Smooth muscle cell (in vitro differentiated cells): ENCODE measurements around the gene CPTP. TPM values are rescaled to one million over a fixed set of nuclear protein-coding genes. Genes with fewer than 3 reads are reported as not detected.

Experiments used
- DNase-seq: peaks from one replicate; lab custom pipeline; 2025; ENCODE audit not compliant: unreplicated experiment; lab: John Stamatoyannopoulos, UW
- H2AFZ ChIP-seq: fragments of 200-600 bp; sonication (generic); 2 replicates; pipeline ENCODE4 v1.6.0; 2016; ENCODE audit warnings: antibody characterized with exemption, low read depth, mild to moderate bottlenecking
- H3F3A ChIP-seq: fragments of 200-600 bp; sonication (generic); 2 replicates; pipeline ENCODE4 v1.6.0; 2017; ENCODE audit warnings: antibody characterized with exemption, low read depth
- H3K27ac ChIP-seq: fragments of 200-600 bp; sonication (generic); 2 replicates; pipeline ENCODE4 v1.5.1; 2016; ENCODE audit warnings: low read depth, mild to moderate bottlenecking
- H3K27me3 ChIP-seq: fragments of 200-600 bp; sonication (generic); 2 replicates; pipeline ENCODE4 v1.6.1; 2016; ENCODE audit warnings: low read depth, mild to moderate bottlenecking
- H3K36me3 ChIP-seq: fragments of 200-600 bp; sonication (generic); 2 replicates; pipeline ENCODE4 v1.5.1; 2016; ENCODE audit warnings: low read depth
- H3K4me1 ChIP-seq: fragments of 200-600 bp; sonication (generic); 2 replicates; pipeline ENCODE4 v1.5.1; 2016; ENCODE audit warnings: low read depth
- H3K4me2 ChIP-seq: fragments of 200-600 bp; sonication (generic); 2 replicates; pipeline ENCODE4 v1.6.0; 2016; ENCODE audit warnings: mild to moderate bottlenecking
- H3K4me3 ChIP-seq: fragments of 200-600 bp; sonication (generic); 2 replicates; pipeline ENCODE4 v1.5.1; 2016; ENCODE audit warnings: mild to moderate bottlenecking
- H3K79me2 ChIP-seq: fragments of 200-600 bp; sonication (generic); 2 replicates; pipeline ENCODE4 v1.6.0; 2016; ENCODE audit warnings: low read depth, mild to moderate bottlenecking
- H3K9ac ChIP-seq: fragments of 200-600 bp; sonication (generic); 2 replicates; pipeline ENCODE4 v1.6.0; 2016; ENCODE audit warnings: low read depth
- H3K9me3 ChIP-seq: fragments of 200-600 bp; sonication (generic); replicated peaks from 2 replicates; pipeline ENCODE4 v1.5.1; 2016; ENCODE audit warnings: low read depth
- H4K20me1 ChIP-seq: fragments of 200-600 bp; sonication (generic); 2 replicates; pipeline ENCODE4 v1.6.0; 2016; ENCODE audit warnings: low read depth
- WGBS: methylation state at CpG from one replicate; pipeline ENCODE4 v1.1.7; 2016; ENCODE audit warnings: low lambda C conversion rate; 5-methylcytosine and 5-hydroxymethylcytosine counted together
- polyA plus RNA-seq: library from polyadenylated mRNA; unstranded; fragments of >200 nt; fragmentation: Nextera tagmentation; extraction: Ambion mirVana; gene quantifications from 2 replicates; pipeline ENCODE4 v1.2.1, GENCODE V29; 2016
- total RNA-seq: library from RNA; depleted of rRNA; stranded (reverse); fragments of >200 nt; gene quantifications from 2 replicates; pipeline ENCODE4 v1.2.3, GENCODE V29; 2014
- TF ChIP-seq, protein P1 (sequence below): fragments of 200-600 bp; sonication (generic); IDR thresholded peaks from 2 replicates; pipeline ENCODE4 v1.5.1; 2017; ENCODE audit warnings: borderline replicate concordance, mild to moderate bottlenecking, antibody characterized with exemption; ENCODE audit not compliant: insufficient read depth, poor library complexity, severe bottlenecking

CPTP gene
- total and polyA plus RNA-seq, 2 experiments from 2014 or later = 16.2 to 34.3 TPM

DNA sequence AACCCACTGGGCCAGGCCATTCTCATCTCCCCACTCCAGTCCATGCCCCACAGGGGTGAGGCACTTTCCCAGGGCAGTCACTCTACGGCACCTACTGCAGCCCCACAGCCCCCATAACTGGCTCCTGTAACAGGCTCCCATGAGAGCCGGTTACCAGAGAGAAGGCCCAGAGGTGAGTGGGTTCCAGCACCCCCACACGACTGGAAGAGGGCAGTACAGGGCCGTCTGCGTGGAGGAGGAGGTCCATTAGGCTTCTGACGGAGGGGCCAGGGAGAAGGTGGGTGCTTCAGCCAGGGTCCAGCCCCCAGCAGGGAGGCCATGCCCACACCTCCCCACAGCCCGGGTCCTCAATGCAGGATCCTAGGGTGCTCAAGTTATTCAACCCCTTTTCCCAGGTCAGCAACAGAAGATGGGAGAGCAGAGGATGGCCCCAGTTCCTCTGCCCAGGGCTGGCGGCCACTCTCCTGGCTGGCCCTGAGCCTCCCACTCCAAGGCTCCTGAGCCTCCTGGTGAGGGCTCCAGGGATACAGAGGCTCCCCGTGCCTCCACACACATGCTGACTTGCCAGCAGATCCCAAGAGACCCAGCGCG, 18.4 kb upstream of the CPTP start:
- peaks cover 40% of the 10 kb centered on the region for H3K79me2 ChIP-seq
- H4K20me1 ChIP-seq = peaks cover 81% of the 10 kb centered on the region
- H3K4me2 ChIP-seq = peak overlapping the region; percentile 99
- H2AFZ ChIP-seq = no peak overlapping the region
- H3K4me3 ChIP-seq = peak overlapping the region; percentile 86
- H3K36me3 ChIP-seq = no peaks in the 10 kb centered on the region
- H3K27ac ChIP-seq = peak overlapping the region; percentile 75
- TF ChIP-seq, protein P1, sequence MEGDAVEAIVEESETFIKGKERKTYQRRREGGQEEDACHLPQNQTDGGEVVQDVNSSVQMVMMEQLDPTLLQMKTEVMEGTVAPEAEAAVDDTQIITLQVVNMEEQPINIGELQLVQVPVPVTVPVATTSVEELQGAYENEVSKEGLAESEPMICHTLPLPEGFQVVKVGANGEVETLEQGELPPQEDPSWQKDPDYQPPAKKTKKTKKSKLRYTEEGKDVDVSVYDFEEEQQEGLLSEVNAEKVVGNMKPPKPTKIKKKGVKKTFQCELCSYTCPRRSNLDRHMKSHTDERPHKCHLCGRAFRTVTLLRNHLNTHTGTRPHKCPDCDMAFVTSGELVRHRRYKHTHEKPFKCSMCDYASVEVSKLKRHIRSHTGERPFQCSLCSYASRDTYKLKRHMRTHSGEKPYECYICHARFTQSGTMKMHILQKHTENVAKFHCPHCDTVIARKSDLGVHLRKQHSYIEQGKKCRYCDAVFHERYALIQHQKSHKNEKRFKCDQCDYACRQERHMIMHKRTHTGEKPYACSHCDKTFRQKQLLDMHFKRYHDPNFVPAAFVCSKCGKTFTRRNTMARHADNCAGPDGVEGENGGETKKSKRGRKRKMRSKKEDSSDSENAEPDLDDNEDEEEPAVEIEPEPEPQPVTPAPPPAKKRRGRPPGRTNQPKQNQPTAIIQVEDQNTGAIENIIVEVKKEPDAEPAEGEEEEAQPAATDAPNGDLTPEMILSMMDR = peak; percentile 9
- no peaks in the 10 kb centered on the region for H3K27me3 ChIP-seq
- peak overlapping the region; percentile 15 for H3K9ac ChIP-seq
- WGBS = 55% methylated on average over 11 of the region's 11 CpGs
- no peaks in the 10 kb centered on the region for H3K9me3 ChIP-seq
- peaks cover 36% of the 10 kb centered on the region for H3K4me1 ChIP-seq
- H3F3A ChIP-seq = peaks cover 4% of the 10 kb centered on the region
- DNase-seq = no peak

DNA sequence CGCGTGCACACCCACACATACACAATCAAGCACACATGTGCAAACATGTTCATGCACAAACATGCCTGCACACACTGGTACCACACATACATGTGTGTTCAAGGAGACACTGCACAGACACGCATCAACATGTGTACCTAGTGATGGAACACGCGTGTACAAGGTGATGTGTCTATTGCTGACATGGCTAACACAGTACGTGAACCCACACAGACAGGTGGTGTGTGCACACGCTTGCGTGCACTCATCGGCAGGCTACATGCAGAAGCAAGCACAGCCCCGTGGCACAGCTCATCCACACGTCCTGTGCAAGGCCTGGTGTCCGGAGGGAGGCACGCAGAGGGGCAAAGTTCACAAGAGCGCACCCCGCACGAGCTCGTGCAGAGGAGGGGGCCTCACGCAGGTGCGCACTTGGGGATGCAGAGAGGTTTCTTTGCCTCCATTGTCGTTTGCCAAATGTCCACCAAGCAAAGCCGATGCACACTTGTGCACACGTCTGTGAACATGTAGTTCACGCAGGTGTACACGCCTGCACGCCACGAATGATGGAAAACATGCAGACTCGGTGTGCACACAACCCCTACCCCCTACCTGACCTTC, 17.8 kb upstream of the CPTP start:
- Histone ChIP-seq H3K4me2 (peak overlapping the region; percentile 99), H3K9me3 (no peaks in the 10 kb centered on the region), H4K20me1 (peaks cover 80% of the 10 kb centered on the region), H3K79me2 (peaks cover 40% of the 10 kb centered on the region), H3K4me1 (peaks cover 36% of the 10 kb centered on the region), H2AFZ (no peak overlapping the region), H3K4me3 (peak overlapping the region; percentile 86), H3K36me3 (no peaks in the 10 kb centered on the region), H3K27ac (peak overlapping the region; percentile 29), H3F3A (peaks cover 4% of the 10 kb centered on the region), H3K9ac (peak overlapping the region; percentile 71), H3K27me3 (no peaks in the 10 kb centered on the region)
- DNase-seq = no peak
- 60% methylated on average over 27 of the region's 27 CpGs for WGBS
- TF ChIP-seq, protein P1 = no peak

DNA sequence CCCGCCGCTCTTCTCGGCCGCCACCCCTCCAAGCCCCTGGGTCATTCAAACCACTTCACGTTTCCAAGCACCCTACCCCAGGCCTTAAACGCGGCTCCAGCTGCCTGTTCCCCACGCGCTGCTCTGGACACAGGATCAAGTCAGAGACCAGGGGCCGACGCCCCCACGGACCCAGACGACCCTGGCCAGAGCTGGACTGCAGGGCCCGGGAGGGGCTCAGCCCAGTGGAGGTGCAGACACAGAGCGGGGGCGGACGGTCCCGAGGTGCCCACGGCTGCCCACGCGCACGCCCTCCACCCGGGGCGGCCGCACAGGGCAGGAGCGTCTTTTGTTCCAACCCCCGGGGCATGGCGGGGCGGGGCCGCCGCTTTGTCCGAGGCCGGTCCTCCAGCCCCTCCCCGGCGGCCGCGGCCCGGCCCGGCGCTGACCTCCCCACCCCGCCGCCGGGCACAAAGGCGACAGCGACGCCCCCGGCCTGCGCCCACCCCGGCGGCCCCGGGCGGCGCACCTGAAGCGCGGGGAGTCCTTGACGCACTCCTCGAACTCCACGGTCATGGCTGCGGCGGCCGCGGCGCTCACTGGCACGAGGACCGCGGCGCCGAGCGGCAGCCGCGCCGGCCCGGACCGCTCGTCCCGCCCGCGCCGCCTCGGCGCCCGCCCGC, 17.2 kb upstream of the CPTP start:
- peaks cover 40% of the 10 kb centered on the region for H3K79me2 ChIP-seq
- no peak for DNase-seq
- peaks cover 36% of the 10 kb centered on the region for H3K4me1 ChIP-seq
- peak overlapping the region; percentile 99 for H3K4me2 ChIP-seq
- H3K36me3 ChIP-seq = no peaks in the 10 kb centered on the region
- TF ChIP-seq, protein P1 = no peak
- H2AFZ ChIP-seq = no peak overlapping the region
- WGBS = 3% methylated on average over 32 of the region's 83 CpGs
- no peaks in the 10 kb centered on the region for H3K27me3 ChIP-seq
- peak overlapping the region; percentile 86 for H3K4me3 ChIP-seq
- peaks cover 4% of the 10 kb centered on the region for H3F3A ChIP-seq
- peak overlapping the region; percentile 71 for H3K9ac ChIP-seq
- no peaks in the 10 kb centered on the region for H3K9me3 ChIP-seq
- H4K20me1 ChIP-seq = peaks cover 74% of the 10 kb centered on the region
- peak overlapping the region; percentile 29 for H3K27ac ChIP-seq
